H9 (cell line): Measurements from ENCODE around the gene BLMH. TPM values are rescaled to one million over a fixed set of nuclear protein-coding genes. Genes with fewer than 3 reads are reported as not detected.

Source experiments
- DNase-seq: peaks from one replicate; pipeline ENCODE4 v3.0.0-alpha.2; 2017
- H2AFZ ChIP-seq: one replicate; pipeline ENCODE4 v1.6.1; 2013; ENCODE audit warnings: mild to moderate bottlenecking, low read length, control low read depth, moderate library complexity
- H2AK5ac ChIP-seq: 2 replicates; pipeline ENCODE4 v1.6.1; 2013; ENCODE audit warnings: low read length, control low read depth, mixed read lengths; ENCODE audit not compliant: insufficient read length
- H2BK120ac ChIP-seq: one replicate; pipeline ENCODE4 v1.6.1; 2013; ENCODE audit warnings: low read depth, mild to moderate bottlenecking, low read length, control low read depth, inconsistent platforms; ENCODE audit not compliant: poor library complexity, severe bottlenecking
- H2BK12ac ChIP-seq: 2 replicates; pipeline ENCODE4 v1.6.1; 2013; ENCODE audit warnings: low read length, control low read depth, mixed read lengths, low read depth; ENCODE audit not compliant: insufficient read length
- H2BK15ac ChIP-seq: 2 replicates; pipeline ENCODE4 v1.6.1; 2013; ENCODE audit warnings: low read depth, low read length, control low read depth
- H2BK20ac ChIP-seq: one replicate; pipeline ENCODE4 v1.6.1; 2013; ENCODE audit warnings: low read depth, mild to moderate bottlenecking, low read length, control low read depth, inconsistent platforms; ENCODE audit not compliant: poor library complexity, severe bottlenecking
- H2BK5ac ChIP-seq: 2 replicates; pipeline ENCODE4 v1.6.1; 2013; ENCODE audit warnings: low read length, control low read depth, mixed read lengths; ENCODE audit not compliant: insufficient read length
- H3K14ac ChIP-seq: 2 replicates; pipeline ENCODE4 v1.6.1; 2013; ENCODE audit warnings: low read length, control low read depth; ENCODE audit not compliant: insufficient read depth
- H3K18ac ChIP-seq: 2 replicates; pipeline ENCODE4 v1.6.1; 2013; ENCODE audit warnings: low read depth, mild to moderate bottlenecking, mixed read lengths, low read length, control low read depth; ENCODE audit not compliant: insufficient read length
- H3K23ac ChIP-seq: 2 replicates; pipeline ENCODE4 v1.6.1; 2013; ENCODE audit warnings: low read length, control low read depth, mixed read lengths, low read depth; ENCODE audit not compliant: insufficient read length
- H3K23me2 ChIP-seq: 2 replicates; pipeline ENCODE4 v1.6.1; 2013; ENCODE audit warnings: low read depth, mild to moderate bottlenecking, mixed read lengths, low read length, control low read depth; ENCODE audit not compliant: insufficient read length, poor library complexity, severe bottlenecking
- H3K27ac ChIP-seq: 2 replicates; pipeline ENCODE4 v1.5.1; 2013; ENCODE audit warnings: low read length, control low read depth, mixed read lengths, low read depth; ENCODE audit not compliant: insufficient read length
- H3K27me3 ChIP-seq: 2 replicates; pipeline ENCODE4 v1.6.1; 2013; ENCODE audit warnings: low read length, control low read depth, inconsistent platforms; ENCODE audit not compliant: insufficient read depth
- H3K4ac ChIP-seq: 2 replicates; pipeline ENCODE4 v1.6.1; 2013; ENCODE audit warnings: low read depth, mild to moderate bottlenecking, control low read depth, inconsistent platforms, low read length, moderate library complexity
- H3K4me1 ChIP-seq: 2 replicates; pipeline ENCODE4 v1.6.1; 2013; ENCODE audit warnings: low read length, control low read depth, inconsistent platforms; ENCODE audit not compliant: insufficient read depth
- H3K4me2 ChIP-seq: 2 replicates; pipeline ENCODE4 v1.6.1; 2013; ENCODE audit warnings: low read length, control low read depth, mixed read lengths; ENCODE audit not compliant: insufficient read length, insufficient read depth
- H3K56ac ChIP-seq: 2 replicates; pipeline ENCODE4 v1.6.1; 2013; ENCODE audit warnings: low read depth, mild to moderate bottlenecking, mixed read lengths, low read length, control low read depth; ENCODE audit not compliant: insufficient read length
- H3K79me1 ChIP-seq: 2 replicates; pipeline ENCODE4 v1.6.1; 2013; ENCODE audit warnings: low read depth, mild to moderate bottlenecking, moderate library complexity, low read length, control low read depth, inconsistent platforms; ENCODE audit not compliant: insufficient read depth, poor library complexity, severe bottlenecking
- H3K79me2 ChIP-seq: 2 replicates; pipeline ENCODE4 v1.6.1; 2013; ENCODE audit warnings: low read length, control low read depth, inconsistent platforms; ENCODE audit not compliant: insufficient read depth
- H3K9ac ChIP-seq: 2 replicates; pipeline ENCODE4 v1.6.1; 2013; ENCODE audit warnings: low read length, control low read depth, mixed read lengths; ENCODE audit not compliant: insufficient read length; ENCODE audit errors: extremely low read depth
- H3K9me3 ChIP-seq: one replicate; pipeline ENCODE4 v1.6.1; 2013; ENCODE audit warnings: low read depth, low read length, inconsistent platforms; ENCODE audit not compliant: control insufficient read depth
- H3T11ph ChIP-seq: one replicate; pipeline ENCODE4 v1.6.1; 2013; ENCODE audit warnings: mild to moderate bottlenecking, low read length, control low read depth, inconsistent platforms
- H4K20me1 ChIP-seq: one replicate; pipeline ENCODE4 v1.6.1; 2013; ENCODE audit not compliant: control insufficient read depth, insufficient read length, insufficient read depth
- H4K5ac ChIP-seq: 2 replicates; pipeline ENCODE4 v1.6.1; 2013; ENCODE audit warnings: low read depth, mild to moderate bottlenecking, mixed read lengths, low read length, control low read depth; ENCODE audit not compliant: insufficient read length
- H4K8ac ChIP-seq: replicated peaks from 2 replicates; pipeline ENCODE4 v1.6.1; 2013; ENCODE audit warnings: low read length, control low read depth, mixed read lengths, low read depth; ENCODE audit not compliant: insufficient read length
- H4K91ac ChIP-seq: 2 replicates; pipeline ENCODE4 v1.6.1; 2013; ENCODE audit warnings: low read depth, mild to moderate bottlenecking, moderate library complexity, mixed read lengths, low read length, control low read depth; ENCODE audit not compliant: insufficient read length
- H3K27ac Mint-ChIP-seq, 3 experiments: 2 replicates in 2 of 3; 3 replicates in 1 of 3; pipeline ENCODE4 v1.8.0; 2020 to 2021; ENCODE audit warnings: mixed read lengths in 3 of 3, mild to moderate bottlenecking in 1 of 3, moderate library complexity in 1 of 3
- H3K27me3 Mint-ChIP-seq: 2 replicates; pipeline ENCODE4 v1.8.0; 2021; ENCODE audit warnings: low read depth, mild to moderate bottlenecking, moderate library complexity, mixed read lengths
- H3K36me3 Mint-ChIP-seq, 3 experiments: 2 replicates in 2 of 3; 3 replicates in 1 of 3; pipeline ENCODE4 v1.8.0; 2020 to 2021; ENCODE audit warnings: low read depth in 3 of 3, mixed read lengths in 3 of 3; ENCODE audit not compliant: insufficient read depth in 1 of 3
- H3K4me1 Mint-ChIP-seq, 2 experiments: 2 replicates each; pipeline ENCODE4 v1.8.0; 2020; ENCODE audit warnings: mixed read lengths in 2 of 2
- H3K4me3 Mint-ChIP-seq, 2 experiments: 2 replicates in 1 of 2; 3 replicates in 1 of 2; pipeline ENCODE4 v1.8.0; 2020 to 2021; ENCODE audit warnings: mild to moderate bottlenecking in 2 of 2, mixed read lengths in 2 of 2, moderate library complexity in 1 of 2
- H3K9me3 Mint-ChIP-seq, 2 experiments: 2 replicates in 1 of 2; 3 replicates in 1 of 2; pipeline ENCODE4 v1.8.0; 2020; ENCODE audit warnings: mild to moderate bottlenecking in 2 of 2, mixed read lengths in 2 of 2, moderate library complexity in 1 of 2
- WGBS: extraction: QIAGEN DNeasy Blood & Tissue Kit; methylation state at CpG from one replicate; pipeline ENCODE4 v1.1.7; 2013; ENCODE audit warnings: missing lambda C conversion rate, low lambda C conversion rate, mixed read lengths; ENCODE audit not compliant: insufficient read length; ENCODE audit errors: extremely low coverage; 5-methylcytosine and 5-hydroxymethylcytosine counted together
- total RNA-seq: library from RNA; stranded (reverse); gene quantifications from 2 replicates; pipeline ENCODE4 v1.2.1, GENCODE V29; 2021
- TF ChIP-seq, protein P1 (sequence below): fragments of 200-600 bp; sonication (generic); conservative IDR thresholded peaks from 3 replicates; pipeline ENCODE4 v1.8.0; 2021; ENCODE audit warnings: antibody characterized with exemption, mild to moderate bottlenecking

BLMH gene
- total RNA-seq, 1 experiment from 2014 or later = 74.7 TPM

DNA sequence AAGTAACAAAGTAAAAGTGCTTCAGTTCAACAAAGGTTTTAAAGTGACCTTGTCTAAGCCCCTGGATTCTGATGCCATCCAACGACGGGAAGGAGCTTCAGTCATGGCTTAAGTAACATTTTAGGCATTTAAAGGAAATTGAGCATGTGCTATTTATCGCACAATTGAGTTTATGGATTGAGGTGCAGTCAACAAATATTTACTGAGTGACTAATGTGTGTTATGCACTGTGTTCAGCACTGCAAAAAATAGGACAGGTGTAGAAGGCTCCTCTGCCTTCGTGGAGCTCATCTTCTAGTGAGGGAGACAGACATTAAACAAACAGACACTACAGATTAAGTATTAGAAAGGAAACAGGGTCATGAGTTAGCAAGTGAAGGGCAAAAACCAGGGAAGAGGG lies 29.6 kb upstream of the BLMH start:
- H3K4me1 ChIP-seq = no peaks in the 10 kb centered on the region
- no peak overlapping the region for H2BK20ac ChIP-seq
- no peak overlapping the region for H3T11ph ChIP-seq
- no peak overlapping the region for H2BK12ac ChIP-seq
- Mint-ChIP-seq H3K9me3 (no peaks in the 10 kb centered on the region), H3K4me1 (no peaks in the 10 kb centered on the region), H3K4me3 (no peak overlapping the region), H3K27ac (no peak overlapping the region), H3K36me3 (no peaks in the 10 kb centered on the region), H3K27me3 (peaks cover 4% of the 10 kb centered on the region)
- H3K27me3 ChIP-seq = no peaks in the 10 kb centered on the region
- no peaks in the 10 kb centered on the region for H3K79me1 ChIP-seq
- no peak overlapping the region for H3K23ac ChIP-seq
- H2AFZ ChIP-seq = no peak overlapping the region
- H4K20me1 ChIP-seq = no peaks in the 10 kb centered on the region
- no peak overlapping the region for H4K91ac ChIP-seq
- no peak overlapping the region for H2BK15ac ChIP-seq
- no peak overlapping the region for H3K27ac ChIP-seq
- H3K18ac ChIP-seq = no peak overlapping the region
- H3K9me3 ChIP-seq = no peaks in the 10 kb centered on the region
- no peak overlapping the region for H4K8ac ChIP-seq
- H3K4ac ChIP-seq = no peak overlapping the region
- no CpG with 5 or more reads among the region's 4 CpGs for WGBS
- no peak overlapping the region for H2BK5ac ChIP-seq
- H3K56ac ChIP-seq = no peak overlapping the region
- H3K9ac ChIP-seq = no peak overlapping the region
- no peak for DNase-seq
- H3K23me2 ChIP-seq = no peaks in the 10 kb centered on the region
- H2BK120ac ChIP-seq = no peak overlapping the region
- TF ChIP-seq, protein P1, sequence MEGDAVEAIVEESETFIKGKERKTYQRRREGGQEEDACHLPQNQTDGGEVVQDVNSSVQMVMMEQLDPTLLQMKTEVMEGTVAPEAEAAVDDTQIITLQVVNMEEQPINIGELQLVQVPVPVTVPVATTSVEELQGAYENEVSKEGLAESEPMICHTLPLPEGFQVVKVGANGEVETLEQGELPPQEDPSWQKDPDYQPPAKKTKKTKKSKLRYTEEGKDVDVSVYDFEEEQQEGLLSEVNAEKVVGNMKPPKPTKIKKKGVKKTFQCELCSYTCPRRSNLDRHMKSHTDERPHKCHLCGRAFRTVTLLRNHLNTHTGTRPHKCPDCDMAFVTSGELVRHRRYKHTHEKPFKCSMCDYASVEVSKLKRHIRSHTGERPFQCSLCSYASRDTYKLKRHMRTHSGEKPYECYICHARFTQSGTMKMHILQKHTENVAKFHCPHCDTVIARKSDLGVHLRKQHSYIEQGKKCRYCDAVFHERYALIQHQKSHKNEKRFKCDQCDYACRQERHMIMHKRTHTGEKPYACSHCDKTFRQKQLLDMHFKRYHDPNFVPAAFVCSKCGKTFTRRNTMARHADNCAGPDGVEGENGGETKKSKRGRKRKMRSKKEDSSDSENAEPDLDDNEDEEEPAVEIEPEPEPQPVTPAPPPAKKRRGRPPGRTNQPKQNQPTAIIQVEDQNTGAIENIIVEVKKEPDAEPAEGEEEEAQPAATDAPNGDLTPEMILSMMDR = no peak
- no peak overlapping the region for H4K5ac ChIP-seq
- H3K14ac ChIP-seq = no peak overlapping the region
- H3K4me2 ChIP-seq = no peak overlapping the region
- H2AK5ac ChIP-seq = no peak overlapping the region
- no peaks in the 10 kb centered on the region for H3K79me2 ChIP-seq
